WTC11 (cell line): Measurements from ENCODE around the gene SMOC2. TPM values are rescaled to one million over a fixed set of nuclear protein-coding genes. Genes with fewer than 3 reads are reported as not detected.
A peak's percentile ranks its signal among the peaks of the same experiment; 100 is the strongest.

ENCODE experiments used
- ATAC-seq: fragments of 200-7000 bp; cut with Tn5 transposase; 2 replicates; pipeline ENCODE4 v1.10.0; 2021; ENCODE audit warnings: mild to moderate bottlenecking, moderate library complexity
- CTCF ChIA-PET: fragments of 300-600 bp; sonication (Branson Sonifier 250); formaldehyde crosslinking; loops from one replicate; lab custom pipeline; 2021; ENCODE audit warnings: antibody characterized with exemption; lab: Charles Lee
- POLR2A ChIA-PET: fragments of 350-600 bp; sonication (Branson Sonifier 250); formaldehyde crosslinking; loops from one replicate; lab custom pipeline; 2021; ENCODE audit warnings: antibody characterized with exemption; lab: Charles Lee
- DNase-seq: peaks from one replicate; pipeline ENCODE4 v3.0.0; 2021; ENCODE audit warnings: low spot score
- H3K27ac Mint-ChIP-seq: 2 replicates; pipeline ENCODE4 v1.8.0; 2021; ENCODE audit warnings: mixed read lengths
- H3K27me3 Mint-ChIP-seq: 2 replicates; pipeline ENCODE4 v1.8.0; 2021; ENCODE audit warnings: low read depth, mild to moderate bottlenecking, moderate library complexity, mixed read lengths
- H3K36me3 Mint-ChIP-seq: 2 replicates; pipeline ENCODE4 v1.8.0; 2021; ENCODE audit warnings: mixed read lengths
- H3K4me1 Mint-ChIP-seq: 2 replicates; pipeline ENCODE4 v1.8.0; 2022; ENCODE audit warnings: mixed read lengths
- H3K4me3 Mint-ChIP-seq: 2 replicates; pipeline ENCODE4 v1.8.0; 2021; ENCODE audit warnings: mild to moderate bottlenecking, moderate library complexity, mixed read lengths
- H3K9me3 Mint-ChIP-seq: 2 replicates; pipeline ENCODE4 v1.8.0; 2021; ENCODE audit warnings: mixed read lengths
- CDX4 ChIP-seq: fragments of 250-450 bp; sonication (Bioruptor Pico); IDR thresholded peaks from 2 replicates; pipeline ENCODE4 v1.9.0; 2021; ENCODE audit warnings: moderate library complexity, mild to moderate bottlenecking, inconsistent platforms, borderline replicate concordance
- CREB1 ChIP-seq: sonication (generic); formaldehyde crosslinking; IDR thresholded peaks from 2 replicates; pipeline ENCODE4 v1.8.0; 2023; ENCODE audit warnings: mild to moderate bottlenecking, missing genetic modification reagents
- CTCF ChIP-seq: fragments of 200-600 bp; IDR thresholded peaks from 2 replicates; pipeline ENCODE4 v1.8.0; 2022; ENCODE audit warnings: antibody characterized with exemption
- E2F5 ChIP-seq: sonication (generic); formaldehyde crosslinking; IDR thresholded peaks from 2 replicates; pipeline ENCODE4 v1.8.1; 2022; ENCODE audit warnings: mild to moderate bottlenecking, moderate library complexity, missing genetic modification reagents
- ERG ChIP-seq: fragments of 250-450 bp; sonication (Bioruptor Pico); IDR thresholded peaks from 2 replicates; pipeline ENCODE4 v1.8.0; 2021; ENCODE audit warnings: mild to moderate bottlenecking
- ESRRA ChIP-seq: sonication (generic); formaldehyde crosslinking; IDR thresholded peaks from 2 replicates; pipeline ENCODE4 v1.8.1; 2022; ENCODE audit warnings: mild to moderate bottlenecking, missing genetic modification reagents, borderline replicate concordance
- ETV6 ChIP-seq: sonication (generic); formaldehyde crosslinking; IDR thresholded peaks from 2 replicates; pipeline ENCODE4 v1.8.1; 2022; ENCODE audit warnings: mild to moderate bottlenecking, missing genetic modification reagents
- FOXJ3 ChIP-seq: sonication (generic); formaldehyde crosslinking; IDR thresholded peaks from 2 replicates; pipeline ENCODE4 v1.9.0; 2021; ENCODE audit warnings: missing genetic modification reagents, mild to moderate bottlenecking, borderline replicate concordance
- HMGXB4 ChIP-seq: sonication (generic); formaldehyde crosslinking; IDR thresholded peaks from 2 replicates; pipeline ENCODE4 v1.8.1; 2023; ENCODE audit warnings: mild to moderate bottlenecking, moderate library complexity, missing genetic modification reagents
- JUN ChIP-seq: sonication (generic); formaldehyde crosslinking; IDR thresholded peaks from 2 replicates; pipeline ENCODE4 v1.8.0; 2023; ENCODE audit warnings: mild to moderate bottlenecking, missing genetic modification reagents
- KAT7 ChIP-seq: sonication (generic); formaldehyde crosslinking; IDR thresholded peaks from 2 replicates; pipeline ENCODE4 v1.8.1; 2023; ENCODE audit warnings: missing genetic modification reagents, mild to moderate bottlenecking, borderline replicate concordance
- NFATC4 ChIP-seq: fragments of 250-450 bp; sonication (Bioruptor Pico); IDR thresholded peaks from 2 replicates; pipeline ENCODE4 v1.9.0; 2021; ENCODE audit warnings: mild to moderate bottlenecking
- NR1H2 ChIP-seq: sonication (generic); formaldehyde crosslinking; IDR thresholded peaks from 2 replicates; pipeline ENCODE4 v1.9.0; 2021; ENCODE audit warnings: mild to moderate bottlenecking, moderate library complexity, missing genetic modification reagents
- NR3C1 ChIP-seq: sonication (generic); formaldehyde crosslinking; conservative IDR thresholded peaks from 2 replicates; pipeline ENCODE4 v1.8.1; 2023; ENCODE audit warnings: low read depth, mild to moderate bottlenecking, missing genetic modification reagents
- RELA ChIP-seq: sonication (generic); formaldehyde crosslinking; IDR thresholded peaks from 2 replicates; pipeline ENCODE4 v1.8.1; 2022; ENCODE audit warnings: missing genetic modification reagents, mild to moderate bottlenecking, borderline replicate concordance
- ZBTB21 ChIP-seq: sonication (generic); formaldehyde crosslinking; IDR thresholded peaks from 2 replicates; pipeline ENCODE4 v1.8.1; 2023; ENCODE audit warnings: mild to moderate bottlenecking, missing genetic modification reagents, borderline replicate concordance
- ZMAT4 ChIP-seq: fragments of 250-450 bp; sonication (Bioruptor Pico); IDR thresholded peaks from 2 replicates; pipeline ENCODE4 v1.9.0; 2021; ENCODE audit warnings: mild to moderate bottlenecking
- ZNF138 ChIP-seq: sonication (generic); formaldehyde crosslinking; conservative IDR thresholded peaks from 2 replicates; pipeline ENCODE4 v1.8.1; 2022; ENCODE audit warnings: mild to moderate bottlenecking, moderate library complexity, missing genetic modification reagents
- ZNF281 ChIP-seq: sonication (generic); formaldehyde crosslinking; IDR thresholded peaks from 2 replicates; pipeline ENCODE4 v1.8.0; 2023; ENCODE audit warnings: mild to moderate bottlenecking, missing genetic modification reagents
- ZNF671 ChIP-seq: fragments of 250-450 bp; sonication (Bioruptor Pico); IDR thresholded peaks from 2 replicates; pipeline ENCODE4 v1.8.0; 2021; ENCODE audit warnings: mild to moderate bottlenecking
- total RNA-seq: library from RNA; stranded (reverse); gene quantifications from 3 replicates; pipeline ENCODE4 v1.2.3, GENCODE V29; 2021

SMOC2 gene
- total RNA-seq, 1 experiment from 2014 or later: 3.9 TPM

- ChIA-PET POLR2A (interaction anchor here (0.7 kb wide), 1 partner anchor 287 kb away, joined by 3 read pairs; no protein-coding TSS in a partner anchor), CTCF (interaction anchor here (0.6 kb wide), 1 partner anchor 9 kb away, joined by 3 read pairs; no protein-coding TSS in a partner anchor)
- no peak for ATAC-seq
- Mint-ChIP-seq H3K36me3 (no peaks in the 10 kb centered on the region), H3K27me3 (peaks cover 54% of the 10 kb centered on the region), H3K9me3 (peaks cover 4% of the 10 kb centered on the region; the same call in 1 of the 2 replicates), H3K27ac (no peak overlapping the region), H3K4me3 (peak overlapping the region; percentile 68), H3K4me1 (peaks cover 54% of the 10 kb centered on the region)
- TF ChIP-seq ZNF138: no peak
- no peak for TF ChIP-seq KAT7 (CRISPR knock-in tag)
- TF ChIP-seq ESRRA: no peak
- TF ChIP-seq CREB1 (CRISPR knock-in tag): no peak
- TF ChIP-seq FOXJ3 (CRISPR knock-in tag): no peak
- TF ChIP-seq ERG (CRISPR knock-in tag): no peak
- no peak for TF ChIP-seq E2F5 (CRISPR knock-in tag)
- no peak for TF ChIP-seq ZNF671
- TF ChIP-seq ZNF281: no peak
- TF ChIP-seq JUN (CRISPR knock-in tag): no peak
- no peak for TF ChIP-seq ZBTB21 (CRISPR knock-in tag)
- TF ChIP-seq ZMAT4 (CRISPR knock-in tag): no peak
- no peak for TF ChIP-seq RELA
- no peak for TF ChIP-seq NR3C1 (CRISPR knock-in tag)
- TF ChIP-seq CDX4 (CRISPR knock-in tag): no peak
- TF ChIP-seq ETV6 (CRISPR knock-in tag): no peak
- no peak for TF ChIP-seq NR1H2 (CRISPR knock-in tag)
- TF ChIP-seq HMGXB4: no peak
- no peak for TF ChIP-seq CTCF
- no peak for TF ChIP-seq NFATC4 (CRISPR knock-in tag)
- no peak for DNase-seq
These were observed 1.1 kb upstream of the SMOC2 start for GRCh38 chr6:168439794-168440450.
